Measurements from ENCODE around the gene CHRNA3.
A peak's percentile ranks its signal among the peaks of the same experiment; 100 is the strongest.

The CHRNA3 gene

GRCh38 chr15:78603467-78603866 lies 17.3 kb downstream of the CHRNA3 start:
- Histone ChIP-seq H3K9me3 (ENCODE audit: low read depth, low read length) (no peaks in the 10 kb centered on the region), H3K36me3 (ENCODE audit: insufficient read depth, low read length) (no peaks in the 10 kb centered on the region), H3K9ac (ENCODE audit: insufficient read length) (no peak overlapping the region), H3K27ac (no peak overlapping the region), H3K4me3 (no peak overlapping the region)
- no peak for DNase-seq (ENCODE audit: low read depth, low spot score)
- TF ChIP-seq POLR2AphosphoS5 (IDR thresholded peaks at IDR 0.05; ENCODE audit: borderline replicate concordance, low read depth, low read length) (no peak), EZH2 (IDR thresholded peaks at IDR 0.05) (no peak), FOXP2 (optimal IDR thresholded peaks at IDR 0.05; ENCODE audit: control extremely low read depth, extremely low read length, insufficient read depth) (no peak)

DNA sequence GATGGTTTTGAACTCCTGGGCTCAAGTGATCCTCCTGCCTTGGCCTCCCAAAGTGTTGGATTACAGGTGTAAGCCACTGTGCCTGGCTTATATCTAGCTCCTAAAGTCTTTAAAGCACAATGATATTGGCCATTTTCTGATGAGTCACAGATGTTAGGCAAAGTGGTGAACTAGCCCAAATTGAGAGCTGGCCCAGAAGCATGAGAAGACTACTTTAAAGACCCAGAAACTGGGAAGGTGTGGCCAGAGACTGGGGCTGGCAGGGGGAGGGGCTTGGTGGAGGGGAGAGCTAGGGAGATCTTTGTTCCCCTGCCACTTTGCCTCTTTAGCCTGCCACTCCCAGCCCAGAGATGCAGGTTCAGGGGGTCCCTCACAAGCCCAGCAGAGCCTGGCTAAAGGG lies 21.6 kb downstream of the CHRNA3 start:
- TF ChIP-seq FOXP2 (optimal IDR thresholded peaks at IDR 0.05; ENCODE audit: control extremely low read depth, extremely low read length, insufficient read depth) (no peak), EZH2 (IDR thresholded peaks at IDR 0.05) (no peak), POLR2AphosphoS5 (IDR thresholded peaks at IDR 0.05; ENCODE audit: borderline replicate concordance, low read depth, low read length) (no peak)
- Histone ChIP-seq H3K36me3 (ENCODE audit: insufficient read depth, low read length) (no peaks in the 10 kb centered on the region), H3K9me3 (ENCODE audit: low read depth, low read length) (no peaks in the 10 kb centered on the region)

GRCh38 chr15:78598348-78598747 lies 22.4 kb downstream of the CHRNA3 start:
- H3K9ac ChIP-seq (ENCODE audit: insufficient read length), result no peak overlapping the region
- no peak for TF ChIP-seq FOXP2 (optimal IDR thresholded peaks at IDR 0.05; ENCODE audit: control extremely low read depth, extremely low read length, insufficient read depth)
- no peak for TF ChIP-seq POLR2AphosphoS5 (IDR thresholded peaks at IDR 0.05; ENCODE audit: borderline replicate concordance, low read depth, low read length)
- TF ChIP-seq EZH2 (IDR thresholded peaks at IDR 0.05), result no peak
- DNase-seq (ENCODE audit: low read depth, low spot score), result no peak
- no peak overlapping the region for H3K27ac ChIP-seq
- no peaks in the 10 kb centered on the region for H3K36me3 ChIP-seq (ENCODE audit: insufficient read depth, low read length)
- H3K9me3 ChIP-seq (ENCODE audit: low read depth, low read length), result no peaks in the 10 kb centered on the region
- H3K4me3 ChIP-seq, result no peak overlapping the region

More for the DNA sequence above, 21.6 kb downstream of the CHRNA3 start:
- Histone ChIP-seq H3K4me3 (no peak overlapping the region), H3K9ac (ENCODE audit: insufficient read length) (no peak overlapping the region), H3K27ac (no peak overlapping the region)
- no peak for DNase-seq (ENCODE audit: low read depth, low spot score)

DNA sequence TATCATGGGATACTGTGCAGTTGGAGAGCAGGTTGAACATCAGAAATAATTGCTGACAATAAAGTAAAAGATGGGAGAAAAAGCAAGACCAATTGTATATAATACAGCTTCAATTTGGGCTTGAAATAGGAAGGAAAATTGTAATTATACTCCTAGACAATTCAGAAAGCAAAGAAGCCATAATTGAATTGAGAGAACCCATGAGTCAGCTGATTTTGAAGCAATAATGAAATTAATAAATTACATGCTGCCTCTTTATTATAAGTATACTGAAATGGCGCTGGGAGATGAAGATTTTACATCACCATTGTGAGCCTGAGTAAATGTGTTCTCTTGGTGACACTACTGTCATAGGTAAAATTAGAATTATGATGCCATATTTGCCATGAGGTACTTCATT lies 23.2 kb downstream of the CHRNA3 start:
- H3K9ac ChIP-seq (ENCODE audit: insufficient read length), result no peak overlapping the region

DNA sequence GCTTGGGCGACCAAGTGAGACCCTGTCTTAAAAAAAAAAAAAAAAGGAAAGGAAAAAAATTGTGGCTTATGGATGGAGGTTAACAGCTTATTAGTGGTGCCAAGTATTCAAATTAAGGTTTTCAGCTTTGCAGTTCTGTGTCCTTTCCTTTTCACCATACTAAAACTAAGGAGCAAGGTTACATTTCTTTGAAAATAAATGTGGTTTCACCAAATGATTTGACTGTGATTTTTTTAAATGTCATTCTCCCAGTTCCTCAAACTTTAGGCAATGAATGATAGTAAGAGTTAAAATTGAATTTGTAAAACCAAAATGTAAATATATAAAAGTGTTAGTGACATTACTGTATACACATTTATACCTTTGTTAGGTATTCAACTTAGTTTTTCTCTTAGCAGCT lies 45.9 kb downstream of the CHRNA3 start:
- Histone ChIP-seq H3K4me3 (no peak overlapping the region), H3K9me3 (ENCODE audit: low read depth, low read length) (no peaks in the 10 kb centered on the region), H3K27ac (no peak overlapping the region), H3K9ac (ENCODE audit: insufficient read length) (no peak overlapping the region), H3K36me3 (ENCODE audit: insufficient read depth, low read length) (no peaks in the 10 kb centered on the region)
- no peak for TF ChIP-seq FOXP2 (optimal IDR thresholded peaks at IDR 0.05; ENCODE audit: control extremely low read depth, extremely low read length, insufficient read depth)
- no peak for TF ChIP-seq POLR2AphosphoS5 (IDR thresholded peaks at IDR 0.05; ENCODE audit: borderline replicate concordance, low read depth, low read length)
- no peak for TF ChIP-seq EZH2 (IDR thresholded peaks at IDR 0.05)
- DNase-seq (ENCODE audit: low read depth, low spot score), result no peak

More for the DNA sequence above, 23.2 kb downstream of the CHRNA3 start:
- TF ChIP-seq FOXP2 (optimal IDR thresholded peaks at IDR 0.05; ENCODE audit: control extremely low read depth, extremely low read length, insufficient read depth), result no peak
- TF ChIP-seq EZH2 (IDR thresholded peaks at IDR 0.05), result no peak
- no peak for TF ChIP-seq POLR2AphosphoS5 (IDR thresholded peaks at IDR 0.05; ENCODE audit: borderline replicate concordance, low read depth, low read length)
- DNase-seq (ENCODE audit: low read depth, low spot score), result no peak
- Histone ChIP-seq H3K9me3 (ENCODE audit: low read depth, low read length) (no peaks in the 10 kb centered on the region), H3K36me3 (ENCODE audit: insufficient read depth, low read length) (peaks cover 4% of the 10 kb centered on the region; the same call in 1 of the 2 replicates), H3K27ac (no peak overlapping the region), H3K4me3 (no peak overlapping the region)

DNA sequence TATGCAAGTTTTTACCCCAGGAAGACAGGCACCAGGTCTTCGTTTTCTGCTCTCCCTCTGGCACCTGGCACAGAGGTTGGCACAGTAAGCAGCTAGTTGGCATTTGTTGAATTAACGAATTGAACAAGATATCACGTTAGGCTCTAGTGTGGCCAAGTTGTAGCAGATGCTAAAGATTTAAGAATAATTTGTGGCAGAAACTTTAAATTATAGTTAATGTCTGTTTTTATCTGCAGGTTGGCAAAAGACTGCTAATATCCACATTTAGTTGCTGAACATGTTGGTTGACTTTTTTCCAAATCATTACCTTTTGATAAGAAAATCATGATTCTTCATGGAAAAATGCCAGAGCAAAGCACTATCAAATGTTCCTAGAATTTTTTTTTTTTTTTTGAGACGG lies 47.4 kb downstream of the CHRNA3 start:
- H3K36me3 ChIP-seq (ENCODE audit: insufficient read depth, low read length), result no peaks in the 10 kb centered on the region
- TF ChIP-seq EZH2 (IDR thresholded peaks at IDR 0.05) (no peak), POLR2AphosphoS5 (IDR thresholded peaks at IDR 0.05; ENCODE audit: borderline replicate concordance, low read depth, low read length) (no peak), FOXP2 (optimal IDR thresholded peaks at IDR 0.05; ENCODE audit: control extremely low read depth, extremely low read length, insufficient read depth) (no peak)
- H3K4me3 ChIP-seq, result no peak overlapping the region
- DNase-seq (ENCODE audit: low read depth, low spot score), result no peak
- no peak overlapping the region for H3K27ac ChIP-seq
- H3K9ac ChIP-seq (ENCODE audit: insufficient read length), result no peak overlapping the region
- no peaks in the 10 kb centered on the region for H3K9me3 ChIP-seq (ENCODE audit: low read depth, low read length)

GRCh38 chr15:78571382-78571781 lies 49.4 kb downstream of the CHRNA3 start:
- DNase-seq (ENCODE audit: low read depth, low spot score), result no peak
- H3K9ac ChIP-seq (ENCODE audit: insufficient read length), result peak overlapping the region; percentile 7
- H3K4me3 ChIP-seq, result no peak overlapping the region
- no peaks in the 10 kb centered on the region for H3K9me3 ChIP-seq (ENCODE audit: low read depth, low read length)
- peak overlapping the region; percentile 72 for H3K27ac ChIP-seq
- no peak for TF ChIP-seq POLR2AphosphoS5 (IDR thresholded peaks at IDR 0.05; ENCODE audit: borderline replicate concordance, low read depth, low read length)
- no peak for TF ChIP-seq EZH2 (IDR thresholded peaks at IDR 0.05)
- no peak for TF ChIP-seq FOXP2 (optimal IDR thresholded peaks at IDR 0.05; ENCODE audit: control extremely low read depth, extremely low read length, insufficient read depth)
- H3K36me3 ChIP-seq (ENCODE audit: insufficient read depth, low read length), result no peaks in the 10 kb centered on the region

- no peak overlapping the region for H3K4me3 ChIP-seq
These were observed 50.1 kb downstream of the CHRNA3 start for GRCh38 chr15:78570710-78571109.

GRCh38 chr15:78567531-78567930 lies 53.3 kb downstream of the CHRNA3 start:
- Histone ChIP-seq H3K4me3 (peak overlapping the region; percentile 51), H3K36me3 (ENCODE audit: insufficient read depth, low read length) (no peaks in the 10 kb centered on the region), H3K9me3 (ENCODE audit: low read depth, low read length) (no peaks in the 10 kb centered on the region), H3K9ac (ENCODE audit: insufficient read length) (peak overlapping the region; percentile 2), H3K27ac (no peak overlapping the region)
- TF ChIP-seq FOXP2 (optimal IDR thresholded peaks at IDR 0.05; ENCODE audit: control extremely low read depth, extremely low read length, insufficient read depth) (no peak), POLR2AphosphoS5 (IDR thresholded peaks at IDR 0.05; ENCODE audit: borderline replicate concordance, low read depth, low read length) (no peak), EZH2 (IDR thresholded peaks at IDR 0.05) (no peak)
- DNase-seq (ENCODE audit: low read depth, low spot score), result no peak

More at GRCh38 chr15:78570710-78571109, 50.1 kb downstream of the CHRNA3 start:
- no peaks in the 10 kb centered on the region for H3K36me3 ChIP-seq (ENCODE audit: insufficient read depth, low read length)
- H3K27ac ChIP-seq, result no peak overlapping the region
- DNase-seq (ENCODE audit: low read depth, low spot score), result no peak
- no peaks in the 10 kb centered on the region for H3K9me3 ChIP-seq (ENCODE audit: low read depth, low read length)
- no peak overlapping the region for H3K9ac ChIP-seq (ENCODE audit: insufficient read length)
- TF ChIP-seq POLR2AphosphoS5 (IDR thresholded peaks at IDR 0.05; ENCODE audit: borderline replicate concordance, low read depth, low read length) (no peak), FOXP2 (optimal IDR thresholded peaks at IDR 0.05; ENCODE audit: control extremely low read depth, extremely low read length, insufficient read depth) (no peak)

Data from SK-N-MC (cell line).